ENCODE data around the gene DGKQ. TPM values are rescaled to one million over a fixed set of nuclear protein-coding genes. Genes with fewer than 3 reads are reported as not detected.
"Not testable (repeated sequence)": the region's sequence is repeated elsewhere in the genome, so short reads cannot be mapped to it uniquely, and the experiment has no call there.

The DGKQ gene
- total RNA-seq, 4 donors from 2014 or later, result 4.8 to 10.2 (median 8.1) TPM

- no peak for TF ChIP-seq CTCF (IDR thresholded peaks at IDR 0.05)
- ATAC-seq (ENCODE audit: low FRiP score) (no peak), DNase-seq (ENCODE audit: low spot score) (no peak)
Observed at GRCh38 chr4:1002131-1002630, 28.8 kb upstream of the DGKQ start.

- DNase-seq (ENCODE audit: low spot score) (no peak), ATAC-seq (ENCODE audit: low FRiP score) (no peak)
- TF ChIP-seq CTCF (IDR thresholded peaks at IDR 0.05), result no peak
Observed at GRCh38 chr4:1001561-1002130, 28.3 kb upstream of the DGKQ start.

GRCh38 chr4:1000686-1001260 is 27.4 kb upstream of the DGKQ start:
- TF ChIP-seq CTCF (IDR thresholded peaks at IDR 0.05), result no peak
- DNase-seq (ENCODE audit: low spot score), result no peak
- ATAC-seq (ENCODE audit: low FRiP score), result no peak

- no peak for DNase-seq (ENCODE audit: low spot score)
- TF ChIP-seq CTCF (IDR thresholded peaks at IDR 0.05), result no peak
- ATAC-seq (ENCODE audit: low FRiP score), result no peak
Observed at GRCh38 chr4:999882-1000425, 26.6 kb upstream of the DGKQ start.

GRCh38 chr4:999240-999863 is 26.0 kb upstream of the DGKQ start:
- ATAC-seq (ENCODE audit: low FRiP score); DNase-seq (ENCODE audit: low spot score): not testable (repeated sequence)

- no peak for TF ChIP-seq CTCF (IDR thresholded peaks at IDR 0.05)
- ATAC-seq (ENCODE audit: low FRiP score) (no peak), DNase-seq (ENCODE audit: low spot score) (no peak)
Observed at GRCh38 chr4:998096-998691, 24.8 kb upstream of the DGKQ start.

- DNase-seq (ENCODE audit: low spot score) (no peak), ATAC-seq (ENCODE audit: low FRiP score) (peak; percentile 42)
- no peak for TF ChIP-seq CTCF (IDR thresholded peaks at IDR 0.05)
Observed at GRCh38 chr4:997375-998071, 24.2 kb upstream of the DGKQ start.

Measured in omental fat pad (tissue), 4 donors.